Ovary (tissue), 9 donors: Measurements from ENCODE around the gene C3. TPM values are rescaled to one million over a fixed set of nuclear protein-coding genes. Genes with fewer than 3 reads are reported as not detected.

Experiments
- DNase-seq, 5 donors: peaks; one replicate each; pipeline ENCODE4 v3.0.0-alpha.2; 2019 to 2020
- H3K27ac ChIP-seq, 2 donors: fragments of 200-600 bp; one replicate each; pipeline versions ENCODE4 v1.5.1 to v1.8.0; 2019 to 2022
- H3K27me3 ChIP-seq: fragments of 200-600 bp; one replicate; pipeline ENCODE4 v1.8.0; 2022
- H3K36me3 ChIP-seq: fragments of 200-600 bp; sonication (generic); one replicate; pipeline ENCODE4 v1.5.1; 2019
- H3K4me1 ChIP-seq: one replicate; pipeline ENCODE4 v1.8.1; 2013; ENCODE audit warnings: mild to moderate bottlenecking, moderate library complexity; ENCODE audit not compliant: insufficient read depth
- H3K4me3 ChIP-seq: fragments of 200-600 bp; sonication (generic); one replicate; pipeline ENCODE4 v1.5.1; 2017
- H3K9me3 ChIP-seq, 2 donors: fragments of 200-600 bp in 1 of 2; sonication (generic) in 1 of 2; one replicate each; pipeline versions ENCODE4 v1.5.1 to v1.8.1; 2013 to 2019; ENCODE audit warnings: mild to moderate bottlenecking in 1 of 2, moderate library complexity in 1 of 2
- CTCF ChIP-seq, 3 donors: fragments of 450-650 bp in 2 of 3; fragments of 200-600 bp in 1 of 3; IDR thresholded peaks; one replicate each; pipeline versions ENCODE4 v1.5.1 to v1.8.0; 2016 to 2022; ENCODE audit warnings: antibody characterized with exemption in 3 of 3, mild to moderate bottlenecking in 1 of 3
- EP300 ChIP-seq: sonication (generic); formaldehyde crosslinking; IDR thresholded peaks from one replicate; pipeline ENCODE4 v1.6.1; 2017; ENCODE audit warnings: antibody characterized with exemption
- POLR2A ChIP-seq: fragments of 450-650 bp; IDR thresholded peaks from one replicate; pipeline ENCODE4 v1.6.1; 2017; ENCODE audit warnings: antibody characterized with exemption, mild to moderate bottlenecking, moderate library complexity
- WGBS, 3 donors: extraction: QIAGEN DNeasy Blood & Tissue Kit in 1 of 3; methylation state at CpG; one replicate each; pipeline versions ENCODE4 v1.1.5 to v1.1.7; 2013 to 2017; 5-methylcytosine and 5-hydroxymethylcytosine counted together
- intact Hi-C, 4 donors: fragments of 100-400 bp; cut with DNase I; formaldehyde crosslinking; loops; one replicate each; pipeline versions ENCODE4 v1.11.0 to v1.15.1; 2022 to 2023
- polyA plus RNA-seq, 2 donors: library from polyadenylated mRNA; stranded (reverse); fragments of 200-250 nt in 1 of 2; fragments of 350-450 nt in 1 of 2; fragmentation: Illumina TruSeq in 1 of 2; extraction: RNeasy Lipid Tissue Mini Kit (QIAGEN cat#74804) in 1 of 2; gene quantifications; one replicate each; pipeline ENCODE4 v1.2.3, GENCODE V29; 2013 to 2014
- total RNA-seq, 7 donors: library from RNA; depleted of rRNA in 2 of 7; stranded (reverse); fragments of >200 nt in 2 of 7; fragmentation: NEBNext Ultra II Directional in 3 of 7; extraction: Animal tissue kit (Norgen Biotek cat#: 25700) in 3 of 7; gene quantifications; one replicate each; pipeline versions ENCODE4 v1.1.0 to v1.2.4, GENCODE V29; 2016 to 2023
- donor health status: DM: no; HTN: no; CAD: no; lungs with moderate emphysema.
- donor health status: DM: no; HTN: no; CAD: no.
- donor health status: Bipolar disorder and iron deficiency.
- donor health status: DM: yes; HTN: yes; CAD: no.
- donor health status: DM: no; HTN: no; CAD: no.
- donor health status: DM: yes; HTN: yes; CAD: no.

Gene C3
- total and polyA plus RNA-seq, 9 donors: 130 to 3,887 (median 1,173) TPM

DNA sequence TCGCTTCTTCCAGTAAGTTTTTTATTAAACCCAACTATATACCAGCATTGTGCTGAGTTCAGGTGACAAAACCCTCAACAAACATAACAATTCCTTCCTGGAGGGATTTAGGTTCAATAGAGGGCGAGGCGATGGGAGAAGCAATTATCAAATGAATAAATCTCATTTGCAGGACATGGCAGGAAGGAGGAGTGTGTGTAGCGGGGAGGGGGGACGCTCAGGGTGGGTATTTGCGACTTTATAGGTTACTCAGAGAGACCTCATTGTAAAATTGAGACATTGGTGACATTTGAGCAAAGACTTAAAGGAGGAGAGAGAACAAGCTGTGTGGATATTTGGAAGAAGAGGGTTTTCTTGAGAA is 3.9 kb downstream of the C3 start:
- WGBS, 3 donors: 67 to 73% (median 72%) methylated on average over 6 of the region's 6 CpGs
- Histone ChIP-seq H3K27ac (no peak overlapping the region), H3K27me3 (no peaks in the 10 kb centered on the region), H3K4me3 (no peak overlapping the region), H3K36me3 (no peaks in the 10 kb centered on the region), H3K9me3 (no peaks in the 10 kb centered on the region), H3K4me1 (peaks cover 2% of the 10 kb centered on the region)
- no peak for DNase-seq
- TF ChIP-seq CTCF (IDR thresholded peaks at IDR 0.05) (no peak), EP300 (no peak), POLR2A (no peak)
- intact Hi-C loops: no loop called here

DNA sequence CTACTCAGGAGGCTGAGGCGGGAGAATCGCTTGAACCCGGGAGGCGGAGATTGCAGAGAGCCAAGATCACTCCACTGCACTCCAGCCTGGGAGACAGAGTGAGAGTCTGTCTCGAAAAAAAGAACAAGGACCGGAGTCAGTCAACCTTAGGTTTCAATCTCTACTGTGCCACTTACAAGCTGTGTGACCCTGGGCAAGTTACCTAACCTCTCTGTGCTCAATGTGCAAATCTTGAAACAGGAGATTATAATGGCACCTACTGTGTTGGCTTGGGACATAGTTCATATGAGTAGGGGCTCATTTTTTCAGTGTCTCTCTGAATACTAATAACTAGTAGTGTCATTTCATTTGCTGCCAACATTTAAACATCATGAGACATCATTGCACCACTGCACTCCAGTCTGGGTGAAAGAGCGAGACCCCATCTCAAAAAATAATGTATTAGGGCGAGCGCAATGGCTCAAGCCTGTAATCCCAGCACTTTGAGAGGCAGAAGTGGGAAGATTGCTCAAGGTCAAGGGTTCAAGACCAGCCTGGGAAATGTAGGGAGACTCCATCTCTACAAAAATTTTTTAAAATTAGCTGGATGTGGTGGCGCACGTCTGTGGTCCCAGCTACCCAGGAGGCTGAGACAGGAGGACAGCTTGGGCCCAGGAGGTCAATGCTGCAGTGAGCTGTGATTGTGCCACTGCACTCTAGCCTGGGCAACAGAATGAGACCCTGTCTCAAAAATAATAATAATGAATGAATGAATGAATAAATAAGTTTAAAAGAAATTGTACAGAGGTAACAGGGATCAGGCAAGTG is 5.5 kb downstream of the C3 start:
- WGBS, 3 donors: 80 to 90% (median 88%) methylated on average over 11 of the region's 11 CpGs
- H3K27me3 ChIP-seq: no peaks in the 10 kb centered on the region

GRCh38 chr19:6713773-6714692 is 6.4 kb downstream of the C3 start:
- WGBS, 3 donors: 59 to 63% (median 59%) methylated on average over 23 to 24 of the region's 24 CpGs
- TF ChIP-seq EP300: no peak
- no peak for TF ChIP-seq CTCF (IDR thresholded peaks at IDR 0.05)
- Histone ChIP-seq H3K36me3 (no peaks in the 10 kb centered on the region), H3K4me1 (no peaks in the 10 kb centered on the region), H3K4me3 (no peak overlapping the region), H3K27ac (no peak overlapping the region), H3K9me3 (no peaks in the 10 kb centered on the region), H3K27me3 (no peaks in the 10 kb centered on the region)
- peak in 1 of 5 donors; percentile 33 for DNase-seq
- intact Hi-C loops: no loop called here

More for the DNA sequence above, 5.5 kb downstream of the C3 start:
- H3K36me3 ChIP-seq: no peaks in the 10 kb centered on the region
- peak in 1 of 5 donors; percentile 2 for DNase-seq
- no peaks in the 10 kb centered on the region for H3K4me1 ChIP-seq
- no peak overlapping the region for H3K27ac ChIP-seq
- no peak overlapping the region for H3K4me3 ChIP-seq
- H3K9me3 ChIP-seq: no peaks in the 10 kb centered on the region
- TF ChIP-seq EP300: no peak
- no peak for TF ChIP-seq CTCF (IDR thresholded peaks at IDR 0.05)
- TF ChIP-seq POLR2A: no peak
- intact Hi-C loops: no loop called here

DNA sequence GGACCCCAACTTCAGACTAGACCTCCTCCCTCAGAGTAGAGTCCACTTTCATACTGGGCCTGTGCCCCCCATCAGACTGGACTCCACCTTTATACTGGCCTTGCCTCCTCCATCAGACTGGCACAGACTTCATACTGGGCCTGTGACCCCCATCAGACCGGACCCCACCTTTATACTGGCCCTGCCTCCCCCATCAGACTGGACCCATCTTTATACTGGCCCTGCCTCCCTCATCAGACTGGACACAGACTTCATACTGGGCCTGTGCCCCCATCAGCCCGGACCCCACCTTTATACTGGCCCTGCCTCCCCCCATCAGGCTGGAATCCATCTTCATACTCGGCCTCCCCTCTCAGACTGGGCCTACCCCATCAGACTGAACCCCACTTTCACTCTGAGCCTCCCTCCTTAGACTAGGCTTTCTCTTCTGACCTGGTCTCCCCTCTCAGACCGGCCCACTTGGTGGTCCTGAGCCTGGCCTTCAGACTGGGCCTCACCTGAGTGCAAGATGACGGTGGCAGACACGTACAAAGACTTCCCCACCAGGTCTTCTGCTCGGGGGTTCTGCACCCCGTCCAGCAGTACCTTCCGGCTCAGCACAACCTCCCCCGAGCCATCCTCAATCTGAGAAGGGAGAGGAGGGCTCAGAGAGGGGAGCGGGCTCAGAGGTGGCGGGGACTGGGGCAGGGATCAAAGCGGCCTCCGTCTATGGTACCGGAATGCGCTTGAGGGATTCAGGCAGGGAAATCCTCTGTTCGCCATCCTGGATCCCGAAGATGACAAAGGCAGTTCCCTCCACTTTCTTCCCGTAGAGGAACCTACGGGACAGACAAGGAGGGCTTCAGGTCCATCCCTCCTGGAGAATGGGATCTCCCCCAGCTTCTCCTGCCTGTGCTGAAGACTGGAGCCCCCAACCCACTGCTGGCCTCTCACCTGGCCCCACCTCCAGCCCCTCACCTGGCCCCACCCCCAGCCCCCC is 7.5 kb downstream of the C3 start:
- no peaks in the 10 kb centered on the region for H3K9me3 ChIP-seq
- H3K4me3 ChIP-seq: no peak overlapping the region
- H3K4me1 ChIP-seq: no peaks in the 10 kb centered on the region
- 89 to 93% (median 90%) methylated on average over 20 of the region's 20 CpGs for WGBS, 3 donors
- TF ChIP-seq POLR2A (no peak), EP300 (no peak), CTCF (IDR thresholded peaks at IDR 0.05) (no peak)
- no peaks in the 10 kb centered on the region for H3K27me3 ChIP-seq
- no peak overlapping the region for H3K27ac ChIP-seq
- H3K36me3 ChIP-seq: no peaks in the 10 kb centered on the region
- intact Hi-C loops: no loop called here
- no peak for DNase-seq
